Natural killer cell (primary cell): ENCODE measurements around the gene UBE2F. TPM values are rescaled to one million over a fixed set of nuclear protein-coding genes. Genes with fewer than 3 reads are reported as not detected.

ENCODE experiments used
- ATAC-seq, 3 donors: fragments of 150-1000 bp in 2 of 3; fragments of 200-7000 bp in 1 of 3; cut with Tn5 transposase; 1 replicate in 1 of 3; 2 replicates in 2 of 3; pipeline ENCODE4 v1.10.0; 2021; ENCODE audit warnings: mild to moderate bottlenecking in 2 of 3, moderate library complexity in 2 of 3
- DNase-seq, 2 donors: peaks; one replicate each; pipeline versions ENCODE4 v3.0.0 to v3.0.0-alpha.2; 2013 to 2021; ENCODE audit warnings: mixed read lengths in 1 of 2
- H3K27ac ChIP-seq: one replicate; pipeline ENCODE4 v1.5.1; 2013; ENCODE audit warnings: mild to moderate bottlenecking, low read length
- H3K27me3 ChIP-seq: one replicate; pipeline ENCODE4 v1.6.1; 2013; ENCODE audit warnings: low read length; ENCODE audit not compliant: control insufficient read depth, insufficient read depth
- H3K36me3 ChIP-seq: one replicate; pipeline ENCODE4 v1.6.1; 2013; ENCODE audit warnings: low read length; ENCODE audit not compliant: control insufficient read depth, insufficient read depth
- H3K4me1 ChIP-seq: one replicate; pipeline ENCODE4 v1.6.1; 2013; ENCODE audit warnings: low read length; ENCODE audit not compliant: control insufficient read depth, insufficient read depth
- H3K4me3 ChIP-seq: one replicate; pipeline ENCODE4 v1.5.1; 2013; ENCODE audit warnings: low read length
- H3K9me3 ChIP-seq: one replicate; pipeline ENCODE4 v1.6.1; 2013; ENCODE audit warnings: low read length; ENCODE audit not compliant: control insufficient read depth, insufficient read depth
- H3K27ac Mint-ChIP-seq, 2 donors: one replicate each; pipeline ENCODE4 v1.8.0; 2022; ENCODE audit warnings: mild to moderate bottlenecking in 2 of 2, mixed read lengths in 2 of 2, moderate library complexity in 1 of 2
- H3K27me3 Mint-ChIP-seq, 2 donors: one replicate each; pipeline ENCODE4 v1.8.0; 2022; ENCODE audit warnings: low read depth in 2 of 2, mixed read lengths in 2 of 2
- H3K36me3 Mint-ChIP-seq: one replicate; pipeline ENCODE4 v1.8.0; 2022; ENCODE audit warnings: mixed read lengths
- H3K4me1 Mint-ChIP-seq, 2 donors: one replicate each; pipeline ENCODE4 v1.8.0; 2022; ENCODE audit warnings: mixed read lengths in 2 of 2
- H3K4me3 Mint-ChIP-seq: one replicate; pipeline ENCODE4 v1.8.0; 2022; ENCODE audit warnings: mild to moderate bottlenecking, moderate library complexity, mixed read lengths
- H3K9me3 Mint-ChIP-seq, 2 donors: one replicate each; pipeline ENCODE4 v1.8.0; 2022; ENCODE audit warnings: mixed read lengths in 2 of 2
- WGBS: methylation state at CpG from one replicate; pipeline ENCODE4 v1.1.7; 2013; ENCODE audit warnings: missing lambda C conversion rate; ENCODE audit not compliant: insufficient coverage; 5-methylcytosine and 5-hydroxymethylcytosine counted together
- intact Hi-C: fragments of 100-400 bp; cut with micrococcal nuclease; formaldehyde crosslinking; loops from one replicate; pipeline ENCODE4 v1.14.2; 2022
- total RNA-seq, 4 donors: library from RNA; stranded (reverse); fragments of 120-200 nt in 1 of 4; gene quantifications; one replicate each; pipeline versions ENCODE4 v1.2.3 to v1.2.4, GENCODE V29; 2013 to 2022
- TF ChIP-seq, protein P1 (sequence below): fragments of 200-600 bp; IDR thresholded peaks from one replicate; pipeline ENCODE4 v1.8.0; 2022; ENCODE audit warnings: antibody characterized with exemption

Gene UBE2F
- total RNA-seq, 3 donors from 2014 or later (not counting 1 experiment from before 2014, with no cell fraction given): 82.4 to 135 (median 96.1) TPM

DNA sequence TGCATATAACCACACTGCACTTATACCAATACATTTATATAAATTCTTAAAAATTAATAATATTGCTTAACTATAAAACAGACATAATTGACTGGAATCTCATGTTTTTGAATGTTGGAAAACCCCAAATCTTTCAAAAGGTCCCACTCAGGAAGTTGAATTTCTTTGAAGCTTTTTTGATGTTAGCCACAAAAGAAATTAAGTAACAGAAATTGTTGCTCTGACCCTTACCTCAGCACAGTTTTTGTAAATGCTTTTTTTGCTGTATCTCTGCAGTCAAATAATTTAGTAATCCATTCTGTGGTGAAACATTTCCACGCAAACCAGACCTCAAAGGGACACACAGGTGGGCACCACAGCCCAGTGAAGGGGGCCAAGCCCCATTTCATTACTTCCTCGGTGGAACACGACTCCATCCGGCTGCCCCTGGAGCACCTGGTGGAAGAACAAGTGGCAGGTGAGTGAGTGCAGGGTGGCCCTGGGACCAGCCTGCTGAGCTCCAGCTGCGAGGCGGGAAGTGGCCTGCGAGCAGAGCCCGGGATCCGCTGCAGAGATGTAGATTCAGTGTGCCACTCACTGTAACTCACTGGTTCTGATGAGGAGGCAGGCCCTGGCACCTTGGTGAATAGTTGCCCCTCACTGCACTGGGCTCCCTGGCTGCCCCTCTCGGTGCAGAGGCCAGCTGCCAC is 102.4 kb downstream of the UBE2F start:
- Histone ChIP-seq H3K36me3 (peaks cover 30% of the 10 kb centered on the region), H3K4me3 (no peak overlapping the region), H3K9me3 (no peaks in the 10 kb centered on the region), H3K4me1 (peaks cover 31% of the 10 kb centered on the region), H3K27ac (no peak overlapping the region), H3K27me3 (no peaks in the 10 kb centered on the region)
- peaks cover 9% of the 10 kb centered on the region for H3K36me3 Mint-ChIP-seq
- peak overlapping the region in 1 of 2 donors; percentile 41 for H3K27ac Mint-ChIP-seq
- no peak overlapping the region for H3K4me3 Mint-ChIP-seq
- intact Hi-C loops: loop anchor here (10.0 kb wide), 1 partner anchor 164 kb away; no protein-coding TSS in a partner anchor
- peaks cover 6 to 7% of the 10 kb centered on the region in 2 donors for H3K4me1 Mint-ChIP-seq
- H3K27me3 Mint-ChIP-seq: no peaks in the 10 kb centered on the region
- ATAC-seq: peak in 1 of 3 donors; percentile 30
- 70% methylated on average over 10 of the region's 10 CpGs for WGBS
- DNase-seq: peak in 1 of 2 donors; percentile 53
- TF ChIP-seq, protein P1, sequence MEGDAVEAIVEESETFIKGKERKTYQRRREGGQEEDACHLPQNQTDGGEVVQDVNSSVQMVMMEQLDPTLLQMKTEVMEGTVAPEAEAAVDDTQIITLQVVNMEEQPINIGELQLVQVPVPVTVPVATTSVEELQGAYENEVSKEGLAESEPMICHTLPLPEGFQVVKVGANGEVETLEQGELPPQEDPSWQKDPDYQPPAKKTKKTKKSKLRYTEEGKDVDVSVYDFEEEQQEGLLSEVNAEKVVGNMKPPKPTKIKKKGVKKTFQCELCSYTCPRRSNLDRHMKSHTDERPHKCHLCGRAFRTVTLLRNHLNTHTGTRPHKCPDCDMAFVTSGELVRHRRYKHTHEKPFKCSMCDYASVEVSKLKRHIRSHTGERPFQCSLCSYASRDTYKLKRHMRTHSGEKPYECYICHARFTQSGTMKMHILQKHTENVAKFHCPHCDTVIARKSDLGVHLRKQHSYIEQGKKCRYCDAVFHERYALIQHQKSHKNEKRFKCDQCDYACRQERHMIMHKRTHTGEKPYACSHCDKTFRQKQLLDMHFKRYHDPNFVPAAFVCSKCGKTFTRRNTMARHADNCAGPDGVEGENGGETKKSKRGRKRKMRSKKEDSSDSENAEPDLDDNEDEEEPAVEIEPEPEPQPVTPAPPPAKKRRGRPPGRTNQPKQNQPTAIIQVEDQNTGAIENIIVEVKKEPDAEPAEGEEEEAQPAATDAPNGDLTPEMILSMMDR: no peak
- H3K9me3 Mint-ChIP-seq: no peaks in the 10 kb centered on the region

DNA sequence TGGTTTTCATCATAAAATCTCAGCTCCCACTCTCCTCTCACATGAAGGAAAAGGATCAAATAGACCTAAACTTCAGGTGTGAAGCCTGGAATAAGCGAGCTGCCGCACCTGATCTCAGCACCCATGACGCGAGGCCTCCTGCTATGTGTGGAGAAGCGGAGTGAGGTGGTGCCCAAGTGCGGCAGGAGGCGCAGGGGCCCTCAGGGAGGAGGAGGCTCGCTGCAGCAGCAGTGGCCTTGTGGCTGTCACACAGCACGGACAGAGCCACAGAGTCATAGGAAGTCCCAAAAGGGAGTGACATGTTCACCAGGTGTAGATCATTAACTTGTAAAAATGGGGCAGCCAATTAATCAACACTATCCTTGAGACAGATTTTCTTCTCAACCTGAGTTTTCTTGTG is 103.1 kb downstream of the UBE2F start:
- Mint-ChIP-seq H3K4me1 (peaks cover 6 to 7% of the 10 kb centered on the region in 2 donors), H3K27ac (peak overlapping the region in 1 of 2 donors; percentile 41), H3K4me3 (no peak overlapping the region), H3K27me3 (no peaks in the 10 kb centered on the region), H3K9me3 (no peaks in the 10 kb centered on the region), H3K36me3 (peaks cover 9% of the 10 kb centered on the region)
- H3K4me3 ChIP-seq: no peak overlapping the region
- H3K27me3 ChIP-seq: no peaks in the 10 kb centered on the region
- DNase-seq: no peak
- H3K4me1 ChIP-seq: peaks cover 31% of the 10 kb centered on the region
- no peak for ATAC-seq
- WGBS: 80% methylated on average over 9 of the region's 9 CpGs
- no peaks in the 10 kb centered on the region for H3K9me3 ChIP-seq
- intact Hi-C loops: loop anchor here (10.0 kb wide), 1 partner anchor 165 kb away; no protein-coding TSS in a partner anchor
- H3K36me3 ChIP-seq: peaks cover 29% of the 10 kb centered on the region
- no peak overlapping the region for H3K27ac ChIP-seq
- TF ChIP-seq, protein P1: no peak

DNA sequence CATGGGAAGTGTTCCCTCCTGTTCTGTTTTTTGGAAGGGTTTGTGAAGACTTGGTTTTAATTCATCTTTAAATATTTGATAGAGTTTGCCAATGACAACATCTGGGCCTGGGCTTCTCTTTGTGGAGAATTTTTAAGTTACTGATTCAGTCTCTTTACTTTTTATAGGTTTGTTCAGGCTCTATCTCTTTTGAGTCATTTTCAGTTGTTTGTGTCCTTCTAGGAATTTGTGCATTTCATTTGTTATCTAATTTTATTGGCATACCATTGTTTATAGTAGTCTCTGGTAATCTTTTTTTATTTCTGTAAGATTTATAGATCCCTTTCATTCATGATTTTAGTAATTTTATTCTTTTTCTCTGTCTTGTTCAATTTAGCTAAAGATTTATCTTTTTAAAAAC is 108.6 kb downstream of the UBE2F start:
- intact Hi-C loops: no loop called here
- ATAC-seq (no peak), DNase-seq (no peak)
- Mint-ChIP-seq H3K9me3 (peaks cover 0 to 4% of the 10 kb centered on the region in 2 donors), H3K36me3 (peaks cover 8% of the 10 kb centered on the region), H3K27me3 (no peaks in the 10 kb centered on the region), H3K4me3 (no peak overlapping the region), H3K4me1 (peaks cover 0 to 7% of the 10 kb centered on the region in 2 donors), H3K27ac (no peak overlapping the region)
- H3K27ac ChIP-seq: no peak overlapping the region
- TF ChIP-seq, protein P1: no peak
- peaks cover 8% of the 10 kb centered on the region for H3K4me1 ChIP-seq
- no peaks in the 10 kb centered on the region for H3K9me3 ChIP-seq
- H3K36me3 ChIP-seq: peaks cover 28% of the 10 kb centered on the region
- no peaks in the 10 kb centered on the region for H3K27me3 ChIP-seq
- no peak overlapping the region for H3K4me3 ChIP-seq
